HFF-Myc (cell line): ENCODE measurements around the gene MMP3.

Experiments used
- DNase-seq: peaks from one replicate; pipeline ENCODE4 v3.0.0-alpha.2; 2011; ENCODE audit warnings: low read depth; ENCODE audit errors: extremely low read depth
- H3K4me3 ChIP-seq: replicated peaks from 2 replicates; pipeline ENCODE4 v1.5.1; 2011; ENCODE audit warnings: low read depth, mild to moderate bottlenecking, control low read depth, low read length
- TF ChIP-seq, protein P1 (sequence below): IDR thresholded peaks from 2 replicates; pipeline ENCODE4 v1.5.1; 2012; ENCODE audit warnings: mild to moderate bottlenecking, low read depth, low read length, control low read depth; ENCODE audit errors: missing control alignments

The MMP3 gene

DNA sequence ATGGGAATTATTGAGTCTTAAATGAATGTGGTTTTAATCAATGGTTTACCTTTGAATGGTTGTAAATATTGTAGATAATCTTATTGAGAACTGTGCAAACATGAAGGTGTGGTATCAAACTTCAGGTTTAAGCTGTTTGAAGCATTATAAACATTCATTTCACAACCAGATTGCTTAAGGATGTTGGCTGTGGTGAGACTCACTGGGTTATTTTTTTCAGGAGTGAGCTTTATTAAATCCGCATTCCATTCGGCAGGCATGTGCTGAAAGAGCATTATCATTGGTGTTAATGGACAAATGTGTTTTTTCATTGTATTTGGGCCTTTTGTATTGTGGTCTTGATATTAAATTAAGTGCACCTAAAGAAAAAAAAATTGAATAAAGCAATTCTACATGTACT lies 9.7 kb downstream of the MMP3 start:
- DNase-seq, result no peak
- TF ChIP-seq, protein P1, sequence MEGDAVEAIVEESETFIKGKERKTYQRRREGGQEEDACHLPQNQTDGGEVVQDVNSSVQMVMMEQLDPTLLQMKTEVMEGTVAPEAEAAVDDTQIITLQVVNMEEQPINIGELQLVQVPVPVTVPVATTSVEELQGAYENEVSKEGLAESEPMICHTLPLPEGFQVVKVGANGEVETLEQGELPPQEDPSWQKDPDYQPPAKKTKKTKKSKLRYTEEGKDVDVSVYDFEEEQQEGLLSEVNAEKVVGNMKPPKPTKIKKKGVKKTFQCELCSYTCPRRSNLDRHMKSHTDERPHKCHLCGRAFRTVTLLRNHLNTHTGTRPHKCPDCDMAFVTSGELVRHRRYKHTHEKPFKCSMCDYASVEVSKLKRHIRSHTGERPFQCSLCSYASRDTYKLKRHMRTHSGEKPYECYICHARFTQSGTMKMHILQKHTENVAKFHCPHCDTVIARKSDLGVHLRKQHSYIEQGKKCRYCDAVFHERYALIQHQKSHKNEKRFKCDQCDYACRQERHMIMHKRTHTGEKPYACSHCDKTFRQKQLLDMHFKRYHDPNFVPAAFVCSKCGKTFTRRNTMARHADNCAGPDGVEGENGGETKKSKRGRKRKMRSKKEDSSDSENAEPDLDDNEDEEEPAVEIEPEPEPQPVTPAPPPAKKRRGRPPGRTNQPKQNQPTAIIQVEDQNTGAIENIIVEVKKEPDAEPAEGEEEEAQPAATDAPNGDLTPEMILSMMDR, result no peak
- no peak overlapping the region; the same call in 1 of the 2 replicates for H3K4me3 ChIP-seq

DNA sequence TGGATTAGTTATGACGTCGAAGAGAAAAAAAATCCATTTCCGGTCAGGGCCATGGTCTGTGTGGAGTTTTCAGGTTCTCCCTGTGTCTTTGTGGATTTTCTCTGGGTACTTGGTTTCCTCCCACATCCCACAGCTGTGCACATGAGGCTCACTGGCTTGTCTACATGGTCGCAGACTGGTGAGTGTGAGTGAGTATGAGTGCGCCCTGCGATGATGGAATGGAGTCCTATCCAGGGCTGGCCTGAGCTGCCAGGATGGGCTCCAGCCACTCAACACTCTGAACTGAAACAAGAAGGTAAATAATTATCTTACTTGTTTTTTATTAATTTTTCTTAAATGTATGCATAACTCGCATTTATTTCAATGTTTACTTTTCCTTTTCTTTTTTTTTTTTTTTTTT lies 10.8 kb downstream of the MMP3 start:
- no peak for DNase-seq
- TF ChIP-seq, protein P1, result no peak
- peak overlapping the region; percentile 44 for H3K4me3 ChIP-seq

DNA sequence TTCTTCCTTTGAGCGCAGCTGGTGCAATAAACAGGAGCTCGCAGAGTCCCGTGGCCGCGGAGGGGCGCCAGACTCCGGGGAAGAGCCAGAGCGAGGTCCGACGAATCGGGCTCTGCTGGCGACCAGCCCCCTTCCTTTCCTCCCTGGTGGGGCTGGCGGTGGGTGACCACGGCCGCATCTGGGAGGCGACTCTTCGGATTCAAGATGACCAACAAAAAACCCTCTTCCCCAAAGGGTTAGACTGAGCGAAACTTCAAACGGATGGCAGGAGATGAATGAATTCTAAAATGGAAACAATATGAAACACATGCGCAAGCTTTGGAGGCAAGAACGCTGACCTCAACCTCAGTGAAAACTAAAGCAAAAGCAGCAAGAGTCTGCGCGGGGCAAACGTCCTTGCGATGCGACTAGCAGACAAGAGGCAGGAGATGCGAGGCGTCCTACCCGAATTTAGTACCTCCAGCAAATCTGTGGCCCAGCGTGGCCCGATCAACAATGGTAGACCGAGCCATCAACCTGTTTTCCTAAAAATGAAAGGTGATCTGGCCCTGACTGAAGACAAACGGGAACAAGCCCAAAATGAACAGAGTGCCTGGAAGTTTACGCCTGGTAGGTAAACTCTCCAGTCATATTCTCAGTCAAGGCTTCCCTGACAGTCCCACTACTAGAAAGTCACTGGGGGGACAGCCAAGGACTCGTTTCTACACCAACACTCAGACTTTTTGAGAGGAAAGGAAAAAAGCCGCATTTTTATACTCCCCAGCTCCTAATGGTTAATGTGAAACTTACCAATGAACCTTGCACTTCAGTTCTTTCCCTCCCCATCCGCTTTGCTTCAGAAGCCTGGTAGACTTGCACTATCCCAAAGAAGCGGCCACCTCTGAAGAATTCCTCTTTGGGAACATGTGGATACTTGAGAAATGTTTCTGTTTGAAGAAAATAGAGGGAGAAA lies 11.6 kb downstream of the MMP3 start:
- TF ChIP-seq, protein P1, result peak; percentile 85
- peak; percentile 39 for DNase-seq

DNA sequence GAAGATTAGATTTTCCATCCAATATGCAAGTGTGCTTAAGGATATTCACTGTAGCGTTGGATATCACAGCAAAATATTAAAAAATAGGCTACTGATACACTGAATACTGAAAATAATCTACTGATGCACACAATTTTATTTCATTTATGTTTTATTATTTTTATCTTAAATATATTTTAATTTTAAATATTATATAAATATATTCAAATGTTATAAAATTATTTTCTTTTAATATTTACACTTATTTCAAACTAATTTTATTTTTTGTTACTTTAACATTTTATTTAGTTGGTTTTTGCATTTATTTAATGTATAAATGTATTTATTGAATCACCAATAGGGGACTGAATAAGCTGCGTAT lies 12.3 kb downstream of the MMP3 start:
- no peak for DNase-seq
- peak overlapping the region; percentile 44 for H3K4me3 ChIP-seq
- TF ChIP-seq, protein P1, result no peak

More for the DNA sequence above, 11.6 kb downstream of the MMP3 start:
- H3K4me3 ChIP-seq, result peak overlapping the region; percentile 44

DNA sequence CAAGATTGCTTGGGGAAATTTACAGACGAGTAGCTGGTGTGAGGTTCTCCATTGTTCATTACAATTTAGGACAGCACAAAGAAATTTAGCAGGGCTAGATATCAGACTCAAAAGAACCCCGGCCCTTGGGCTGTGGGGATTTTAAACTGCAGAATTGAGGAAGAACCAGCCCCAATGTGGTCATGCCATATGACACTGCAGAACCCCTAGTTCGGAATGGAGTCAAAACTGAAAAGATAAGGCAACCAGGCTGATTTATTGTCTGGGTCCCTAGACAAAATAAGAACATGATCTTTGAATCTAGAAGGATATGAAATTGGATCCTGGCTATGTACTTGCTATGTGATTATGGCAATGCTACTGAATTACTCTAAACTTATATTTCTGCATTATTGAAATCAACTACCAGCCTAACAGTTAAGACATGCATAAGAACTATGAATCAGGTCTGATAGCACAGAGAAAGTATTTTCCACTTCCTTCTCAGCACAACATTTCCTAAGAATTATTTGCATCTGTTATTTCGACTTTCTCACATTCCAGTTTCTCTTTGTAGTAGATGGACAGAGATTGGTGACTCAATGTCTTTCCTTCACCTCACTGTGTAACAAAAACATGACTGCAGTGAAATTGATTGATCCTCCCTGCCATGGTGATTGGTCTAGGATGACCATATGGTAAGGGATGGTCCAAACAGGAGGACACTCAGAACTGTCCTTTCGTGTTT lies 13.2 kb downstream of the MMP3 start:
- no peak for DNase-seq
- H3K4me3 ChIP-seq, result no peak overlapping the region
- TF ChIP-seq, protein P1, result no peak

DNA sequence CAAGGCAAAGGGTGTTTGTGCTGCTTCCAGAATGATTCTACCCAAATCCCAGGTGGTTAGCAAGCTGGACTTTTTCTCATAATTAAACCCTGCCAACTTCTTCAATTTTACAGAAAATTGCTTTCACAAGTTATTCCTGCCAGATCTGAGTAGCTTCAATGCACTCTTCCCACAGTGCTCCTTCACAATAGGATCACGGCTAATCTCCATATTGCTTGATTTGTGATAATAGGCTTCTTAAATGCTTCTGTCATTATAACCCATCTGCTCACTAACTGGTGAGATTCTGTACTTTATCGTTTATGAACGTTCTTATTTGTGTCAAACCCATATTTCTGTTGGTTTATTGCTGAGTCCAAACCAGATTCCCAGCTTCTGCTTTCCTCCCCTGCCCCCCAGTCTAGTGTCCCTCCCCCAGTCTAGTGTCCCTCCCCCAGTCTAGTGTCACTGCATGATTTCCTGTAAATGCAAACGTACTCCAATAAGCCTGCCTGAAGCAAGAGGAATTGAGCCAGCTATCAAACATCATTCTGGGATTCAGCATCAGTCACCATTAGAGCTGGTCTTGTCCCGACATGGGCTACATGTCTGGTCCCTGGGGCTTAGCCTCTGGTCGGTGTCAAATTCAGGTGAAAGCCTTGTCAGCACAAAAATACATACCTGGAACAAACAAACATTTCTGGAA lies 14.0 kb downstream of the MMP3 start:
- DNase-seq, result no peak
- TF ChIP-seq, protein P1, result no peak
- H3K4me3 ChIP-seq, result no peak overlapping the region
